ENCODE results near the gene SMKR1.
"Not testable (repeated sequence)": the region's sequence is repeated elsewhere in the genome, so short reads cannot be mapped to it uniquely, and the experiment has no call there.

SMKR1 gene

GRCh38 chr7:129480674-129481363, 21.5 kb upstream of the SMKR1 start:
- no peak for TF ChIP-seq Cebpa-rat (IDR thresholded peaks at IDR 0.05)
- H3K9me3 ChIP-seq: peaks cover 16% of the 10 kb centered on the region
- H3K4me1 ChIP-seq: no peaks in the 10 kb centered on the region
- no peak overlapping the region for H3K4me3 ChIP-seq
- no peaks in the 10 kb centered on the region for H3K27me3 ChIP-seq
- no peaks in the 10 kb centered on the region for H4K20me1 ChIP-seq
- no peaks in the 10 kb centered on the region for H3K36me3 ChIP-seq
- no peak overlapping the region for H3K9ac ChIP-seq
- no peak overlapping the region for H3K4me2 ChIP-seq
- no peak overlapping the region for H3K27ac ChIP-seq

DNA sequence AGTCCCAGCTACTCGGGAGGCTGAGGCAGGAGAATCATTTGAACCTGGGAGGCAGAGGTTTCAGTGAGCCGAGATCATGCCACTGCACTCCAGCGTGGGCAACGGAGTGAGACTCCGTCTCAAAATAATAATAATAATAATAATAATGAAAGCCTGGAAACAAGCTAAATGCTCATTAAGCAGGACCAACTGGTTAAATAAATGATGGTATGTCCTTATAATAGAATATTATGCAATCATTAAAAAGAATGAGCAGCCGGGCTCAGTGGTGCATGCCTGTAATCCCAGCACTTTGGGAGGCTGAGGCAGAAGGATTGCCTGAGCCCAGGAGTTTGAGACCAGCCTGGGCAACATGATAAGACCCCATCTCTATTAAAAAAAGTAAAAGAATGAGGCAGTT, 21.0 kb upstream of the SMKR1 start:
- not testable (repeated sequence) for H3K4me2 ChIP-seq, H3K27ac ChIP-seq, H3K36me3 ChIP-seq, H3K27me3 ChIP-seq, H3K4me3 ChIP-seq, H4K20me1 ChIP-seq, H3K4me1 ChIP-seq, H3K9ac ChIP-seq
- H3K9me3 ChIP-seq: peaks cover 11% of the 10 kb centered on the region

DNA sequence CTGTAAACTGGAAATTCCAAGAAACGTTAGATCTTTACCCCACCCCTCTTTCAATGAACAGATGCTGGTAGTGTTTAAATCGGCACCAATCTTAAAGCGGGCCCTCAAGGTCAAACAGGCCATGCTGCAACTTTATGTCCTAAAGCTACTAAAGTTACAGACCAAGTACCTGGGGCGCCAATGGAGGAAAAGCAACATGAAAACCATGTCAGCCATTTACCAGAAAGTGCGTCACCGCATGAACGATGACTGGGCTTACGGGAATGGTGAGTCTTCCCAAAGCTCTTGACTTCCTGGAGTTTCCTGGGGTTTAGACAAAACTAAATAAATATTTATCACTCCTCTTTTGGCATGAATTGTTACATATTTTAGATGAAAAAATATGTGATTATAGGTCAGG, 19.6 kb upstream of the SMKR1 start:
- Histone ChIP-seq H3K4me3 (no peak overlapping the region), H3K9ac (no peak overlapping the region), H3K9me3 (peaks cover 8% of the 10 kb centered on the region; the same call in 1 of the 2 replicates), H3K4me2 (no peak overlapping the region), H4K20me1 (no peaks in the 10 kb centered on the region), H3K36me3 (no peaks in the 10 kb centered on the region), H3K27me3 (no peaks in the 10 kb centered on the region), H3K27ac (no peak overlapping the region), H3K4me1 (no peaks in the 10 kb centered on the region)
- no peak for TF ChIP-seq Cebpa-rat (IDR thresholded peaks at IDR 0.05)

- Histone ChIP-seq H3K9me3 (no peaks in the 10 kb centered on the region), H3K27me3 (no peaks in the 10 kb centered on the region), H3K4me3 (no peak overlapping the region), H4K20me1 (no peaks in the 10 kb centered on the region), H3K36me3 (no peaks in the 10 kb centered on the region), H3K27ac (no peak overlapping the region), H3K9ac (no peak overlapping the region), H3K4me2 (no peak overlapping the region), H3K4me1 (no peaks in the 10 kb centered on the region)
- TF ChIP-seq Cebpa-rat (IDR thresholded peaks at IDR 0.05): no peak
These were observed 12.8 kb upstream of the SMKR1 start for GRCh38 chr7:129489491-129489890.

GRCh38 chr7:129492391-129492790, 9.9 kb upstream of the SMKR1 start:
- no peak overlapping the region for H3K27ac ChIP-seq
- no peaks in the 10 kb centered on the region for H3K27me3 ChIP-seq
- H3K4me2 ChIP-seq: no peak overlapping the region
- no peaks in the 10 kb centered on the region for H3K9me3 ChIP-seq
- no peak overlapping the region for H3K9ac ChIP-seq
- H4K20me1 ChIP-seq: no peaks in the 10 kb centered on the region
- H3K36me3 ChIP-seq: no peaks in the 10 kb centered on the region
- TF ChIP-seq Cebpa-rat (IDR thresholded peaks at IDR 0.05): no peak
- no peaks in the 10 kb centered on the region for H3K4me1 ChIP-seq
- H3K4me3 ChIP-seq: no peak overlapping the region

GRCh38 chr7:129493555-129493954, 8.8 kb upstream of the SMKR1 start:
- no peak overlapping the region for H3K9ac ChIP-seq
- no peaks in the 10 kb centered on the region for H4K20me1 ChIP-seq
- H3K4me3 ChIP-seq: no peak overlapping the region
- H3K27ac ChIP-seq: no peak overlapping the region
- no peak overlapping the region for H3K4me2 ChIP-seq
- no peaks in the 10 kb centered on the region for H3K9me3 ChIP-seq
- TF ChIP-seq Cebpa-rat (IDR thresholded peaks at IDR 0.05): no peak
- H3K27me3 ChIP-seq: no peaks in the 10 kb centered on the region
- no peaks in the 10 kb centered on the region for H3K4me1 ChIP-seq
- no peaks in the 10 kb centered on the region for H3K36me3 ChIP-seq

DNA sequence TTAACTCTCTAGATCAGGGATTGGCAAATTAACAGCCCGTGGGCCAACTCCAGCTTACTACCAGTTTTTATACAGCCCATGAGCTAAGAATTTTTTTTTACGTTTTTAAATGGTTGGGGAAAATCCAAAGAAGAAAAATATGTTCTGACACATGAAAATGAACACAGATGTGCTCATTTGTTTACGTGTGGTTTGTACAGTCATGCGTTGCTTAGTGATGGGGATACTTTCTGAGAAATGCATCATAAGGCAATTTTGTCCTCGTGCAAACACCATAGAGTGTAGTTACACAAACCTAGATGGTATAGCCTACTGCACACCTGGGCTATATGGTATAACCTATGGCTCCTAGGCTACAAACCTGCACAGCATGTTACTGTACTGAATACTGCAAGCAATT, 8.3 kb upstream of the SMKR1 start:
- Histone ChIP-seq H3K4me2 (no peak overlapping the region), H3K4me1 (no peaks in the 10 kb centered on the region), H3K9me3 (no peaks in the 10 kb centered on the region), H3K4me3 (no peak overlapping the region), H3K9ac (no peak overlapping the region), H3K27ac (no peak overlapping the region), H4K20me1 (no peaks in the 10 kb centered on the region), H3K36me3 (no peaks in the 10 kb centered on the region), H3K27me3 (no peaks in the 10 kb centered on the region)
- TF ChIP-seq Cebpa-rat (IDR thresholded peaks at IDR 0.05): no peak

DNA sequence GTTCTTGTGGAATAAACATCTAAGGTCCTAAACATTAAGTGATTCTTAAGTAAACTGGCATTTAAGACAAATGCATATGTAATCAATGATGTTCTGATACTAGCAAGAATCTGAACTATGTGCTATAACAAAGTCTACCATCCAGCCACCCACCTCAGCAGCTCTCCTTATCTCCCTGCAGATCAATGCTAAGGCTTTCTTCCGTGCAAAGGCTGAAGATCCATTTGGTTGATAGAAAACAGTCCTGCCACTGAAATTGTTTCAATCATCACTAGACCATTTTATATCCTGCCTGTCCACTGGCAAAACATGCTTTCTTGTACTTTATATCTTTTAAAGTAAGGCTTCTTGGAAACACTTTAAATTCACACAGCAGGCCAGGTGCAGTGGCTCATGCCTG, 6.3 kb upstream of the SMKR1 start:
- no peak overlapping the region for H3K4me3 ChIP-seq
- no peak for TF ChIP-seq Cebpa-rat (IDR thresholded peaks at IDR 0.05)
- no peaks in the 10 kb centered on the region for H3K27me3 ChIP-seq
- H3K4me2 ChIP-seq: no peak overlapping the region
- no peaks in the 10 kb centered on the region for H4K20me1 ChIP-seq
- H3K4me1 ChIP-seq: peaks cover 12% of the 10 kb centered on the region
- H3K27ac ChIP-seq: no peak overlapping the region
- H3K9ac ChIP-seq: no peak overlapping the region
- H3K36me3 ChIP-seq: no peaks in the 10 kb centered on the region
- no peaks in the 10 kb centered on the region for H3K9me3 ChIP-seq

DNA sequence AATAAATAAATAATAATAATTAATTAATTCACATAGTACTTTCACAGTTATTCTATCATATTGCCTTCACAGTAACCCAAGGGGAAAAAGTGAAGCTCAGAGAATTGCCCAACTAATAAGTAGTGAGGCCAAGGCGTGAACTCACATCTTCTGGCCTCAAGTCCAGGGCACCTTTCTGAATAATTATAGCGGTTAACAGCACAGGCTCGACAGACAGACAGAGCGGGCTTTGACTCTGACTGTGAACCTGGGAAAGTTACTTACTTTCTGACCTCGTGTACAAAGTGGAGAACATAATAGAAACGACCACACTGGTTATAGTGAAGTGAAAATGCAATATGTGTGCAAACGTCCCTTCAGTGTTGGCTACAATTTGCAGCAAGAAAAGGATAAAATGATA, 5.7 kb upstream of the SMKR1 start:
- H3K27me3 ChIP-seq: no peaks in the 10 kb centered on the region
- no peak overlapping the region for H3K4me2 ChIP-seq
- TF ChIP-seq Cebpa-rat (IDR thresholded peaks at IDR 0.05): no peak
- no peak overlapping the region for H3K27ac ChIP-seq
- H3K36me3 ChIP-seq: no peaks in the 10 kb centered on the region
- peaks cover 19% of the 10 kb centered on the region for H3K4me1 ChIP-seq
- no peaks in the 10 kb centered on the region for H4K20me1 ChIP-seq
- H3K9me3 ChIP-seq: no peaks in the 10 kb centered on the region
- no peak overlapping the region for H3K4me3 ChIP-seq
- no peak overlapping the region for H3K9ac ChIP-seq

- H3K27me3 ChIP-seq: no peaks in the 10 kb centered on the region
- no peak overlapping the region for H3K4me2 ChIP-seq
- no peak overlapping the region for H3K27ac ChIP-seq
- H3K4me1 ChIP-seq: peaks cover 22% of the 10 kb centered on the region
- no peak overlapping the region for H3K4me3 ChIP-seq
- no peak for TF ChIP-seq Cebpa-rat (IDR thresholded peaks at IDR 0.05)
- no peaks in the 10 kb centered on the region for H4K20me1 ChIP-seq
- no peaks in the 10 kb centered on the region for H3K36me3 ChIP-seq
- no peak overlapping the region for H3K9ac ChIP-seq
- no peaks in the 10 kb centered on the region for H3K9me3 ChIP-seq
These were observed 5.2 kb upstream of the SMKR1 start for GRCh38 chr7:129497156-129497555.

GRCh38 chr7:129498021-129498420, 4.3 kb upstream of the SMKR1 start:
- no peak overlapping the region for H3K9ac ChIP-seq
- no peaks in the 10 kb centered on the region for H3K9me3 ChIP-seq
- no peaks in the 10 kb centered on the region for H3K27me3 ChIP-seq
- TF ChIP-seq Cebpa-rat (IDR thresholded peaks at IDR 0.05): no peak
- H3K4me2 ChIP-seq: no peak overlapping the region
- no peak overlapping the region for H3K4me3 ChIP-seq
- peaks cover 28% of the 10 kb centered on the region for H3K4me1 ChIP-seq
- no peak overlapping the region for H3K27ac ChIP-seq
- H3K36me3 ChIP-seq: no peaks in the 10 kb centered on the region
- no peaks in the 10 kb centered on the region for H4K20me1 ChIP-seq
